HepG2 (cell line): ENCODE data around the gene NFX1. TPM values are rescaled to one million over a fixed set of nuclear protein-coding genes. Genes with fewer than 3 reads are reported as not detected.

ENCODE experiments used
- BRD4 ChIP-seq: sonication (generic); formaldehyde crosslinking; IDR thresholded peaks from 2 replicates; pipeline ENCODE4 v1.4.0; 2020; ENCODE audit warnings: missing genetic modification reagents
- FOXC1 ChIP-seq: sonication (generic); formaldehyde crosslinking; IDR thresholded peaks from 2 replicates; pipeline ENCODE4 v1.8.0; 2022; ENCODE audit warnings: mild to moderate bottlenecking, missing genetic modification reagents, borderline replicate concordance
- MAFG ChIP-seq: sonication (generic); formaldehyde crosslinking; IDR thresholded peaks from 2 replicates; pipeline ENCODE4 v1.5.1; 2020; ENCODE audit warnings: mild to moderate bottlenecking, missing genetic modification reagents
- RFXANK ChIP-seq: IDR thresholded peaks from 2 replicates; pipeline ENCODE4 v1.6.1; 2016
- TFE3 ChIP-seq: IDR thresholded peaks from 2 replicates; pipeline ENCODE4 v1.6.1; 2016
- UBTF ChIP-seq: sonication (generic); formaldehyde crosslinking; IDR thresholded peaks from 2 replicates; pipeline ENCODE4 v1.4.0; 2020; ENCODE audit warnings: mild to moderate bottlenecking, missing genetic modification reagents
- ZNF232 ChIP-seq: sonication (generic); formaldehyde crosslinking; IDR thresholded peaks from 2 replicates; pipeline ENCODE4 v1.4.0; 2020; ENCODE audit warnings: missing genetic modification reagents, borderline replicate concordance
- ZNF256 ChIP-seq: sonication (generic); formaldehyde crosslinking; conservative IDR thresholded peaks from 2 replicates; pipeline ENCODE4 v1.4.0; 2020; ENCODE audit warnings: missing genetic modification reagents
- ZNF781 ChIP-seq: sonication (generic); formaldehyde crosslinking; IDR thresholded peaks from 2 replicates; pipeline ENCODE4 v1.5.1; 2020; ENCODE audit warnings: borderline replicate concordance, mild to moderate bottlenecking, missing genetic modification reagents; ENCODE audit errors: not compliant biosample characterization
- ZNF878 ChIP-seq: sonication (generic); formaldehyde crosslinking; IDR thresholded peaks from 2 replicates; pipeline ENCODE4 v1.8.1; 2023; ENCODE audit warnings: mild to moderate bottlenecking, missing genetic modification reagents, moderate library complexity
- polyA plus RNA-seq, 8 experiments: library from polyadenylated mRNA; depleted of rRNA in 3 of 8; stranded (reverse) in 7 of 8; unstranded in 1 of 8; fragments of >200 nt; fragmentation: Illumina TruSeq in 4 of 8; extraction: Trizol in 4 of 8; gene quantifications; 2 replicates each; pipeline versions ENCODE4 v1.2.1 to v1.2.3, GENCODE V29; 2011 to 2016; ENCODE audit warnings: low read depth in 4 of 8, missing spikeins in 1 of 8, mixed read lengths in 1 of 8; ENCODE audit not compliant: insufficient read depth in 1 of 8
- total RNA-seq, 5 experiments: library from RNA; depleted of rRNA; stranded (reverse); fragments of >200 nt; fragmentation: Illumina TruSeq; extraction: Trizol; gene quantifications; 2 replicates each; pipeline ENCODE4 v1.2.3, GENCODE V29; 2016; ENCODE audit warnings: low read depth in 1 of 5
- TF ChIP-seq, protein P1 (sequence below): sonication (generic); formaldehyde crosslinking; IDR thresholded peaks from 2 replicates; pipeline ENCODE4 v1.4.0; 2020; ENCODE audit warnings: missing genetic modification reagents
- TF ChIP-seq, protein P2 (sequence below), 2 experiments: fragments of 450-650 bp in 1 of 2; sonication (generic) in 1 of 2; formaldehyde crosslinking in 1 of 2; IDR thresholded peaks; 2 replicates each; pipeline versions ENCODE4 v1.6.1 to v1.8.0; 2016 to 2022; ENCODE audit warnings: antibody characterized with exemption in 1 of 2, mild to moderate bottlenecking in 1 of 2, missing genetic modification reagents in 1 of 2

The NFX1 gene
- total and polyA plus RNA-seq, 2 of the 13 experiments (the other 11 are each of a cell fraction or from before 2014, with no cell fraction given), result 23.9 to 27.5 TPM

GRCh38 chr9:33264003-33264472 lies 26.3 kb upstream of the NFX1 start (continued):
- TF ChIP-seq TFE3 (no peak), ZNF781 (CRISPR knock-in tag) (no peak), UBTF (CRISPR knock-in tag) (0 out of 2 replicates have a peak, but pooled peaks have one; percentile 74), RFXANK (CRISPR knock-in tag) (no peak), ZNF232 (CRISPR knock-in tag) (0 out of 2 replicates have a peak, but pooled peaks have one; percentile 15), BRD4 (no peak), ZNF878 (CRISPR knock-in tag) (no peak), ZNF256 (CRISPR knock-in tag) (no peak; the same call in 1 of the 2 replicates), MAFG (CRISPR knock-in tag) (no peak), FOXC1 (CRISPR knock-in tag) (peak; percentile 35; the same call in 1 of the 2 replicates)
- TF ChIP-seq, protein P1, sequence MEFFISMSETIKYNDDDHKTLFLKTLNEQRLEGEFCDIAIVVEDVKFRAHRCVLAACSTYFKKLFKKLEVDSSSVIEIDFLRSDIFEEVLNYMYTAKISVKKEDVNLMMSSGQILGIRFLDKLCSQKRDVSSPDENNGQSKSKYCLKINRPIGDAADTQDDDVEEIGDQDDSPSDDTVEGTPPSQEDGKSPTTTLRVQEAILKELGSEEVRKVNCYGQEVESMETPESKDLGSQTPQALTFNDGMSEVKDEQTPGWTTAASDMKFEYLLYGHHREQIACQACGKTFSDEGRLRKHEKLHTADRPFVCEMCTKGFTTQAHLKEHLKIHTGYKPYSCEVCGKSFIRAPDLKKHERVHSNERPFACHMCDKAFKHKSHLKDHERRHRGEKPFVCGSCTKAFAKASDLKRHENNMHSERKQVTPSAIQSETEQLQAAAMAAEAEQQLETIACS (CRISPR knock-in tag), result 0 out of 2 replicates have a peak, but pooled peaks have one; percentile 28
- TF ChIP-seq, protein P2, sequence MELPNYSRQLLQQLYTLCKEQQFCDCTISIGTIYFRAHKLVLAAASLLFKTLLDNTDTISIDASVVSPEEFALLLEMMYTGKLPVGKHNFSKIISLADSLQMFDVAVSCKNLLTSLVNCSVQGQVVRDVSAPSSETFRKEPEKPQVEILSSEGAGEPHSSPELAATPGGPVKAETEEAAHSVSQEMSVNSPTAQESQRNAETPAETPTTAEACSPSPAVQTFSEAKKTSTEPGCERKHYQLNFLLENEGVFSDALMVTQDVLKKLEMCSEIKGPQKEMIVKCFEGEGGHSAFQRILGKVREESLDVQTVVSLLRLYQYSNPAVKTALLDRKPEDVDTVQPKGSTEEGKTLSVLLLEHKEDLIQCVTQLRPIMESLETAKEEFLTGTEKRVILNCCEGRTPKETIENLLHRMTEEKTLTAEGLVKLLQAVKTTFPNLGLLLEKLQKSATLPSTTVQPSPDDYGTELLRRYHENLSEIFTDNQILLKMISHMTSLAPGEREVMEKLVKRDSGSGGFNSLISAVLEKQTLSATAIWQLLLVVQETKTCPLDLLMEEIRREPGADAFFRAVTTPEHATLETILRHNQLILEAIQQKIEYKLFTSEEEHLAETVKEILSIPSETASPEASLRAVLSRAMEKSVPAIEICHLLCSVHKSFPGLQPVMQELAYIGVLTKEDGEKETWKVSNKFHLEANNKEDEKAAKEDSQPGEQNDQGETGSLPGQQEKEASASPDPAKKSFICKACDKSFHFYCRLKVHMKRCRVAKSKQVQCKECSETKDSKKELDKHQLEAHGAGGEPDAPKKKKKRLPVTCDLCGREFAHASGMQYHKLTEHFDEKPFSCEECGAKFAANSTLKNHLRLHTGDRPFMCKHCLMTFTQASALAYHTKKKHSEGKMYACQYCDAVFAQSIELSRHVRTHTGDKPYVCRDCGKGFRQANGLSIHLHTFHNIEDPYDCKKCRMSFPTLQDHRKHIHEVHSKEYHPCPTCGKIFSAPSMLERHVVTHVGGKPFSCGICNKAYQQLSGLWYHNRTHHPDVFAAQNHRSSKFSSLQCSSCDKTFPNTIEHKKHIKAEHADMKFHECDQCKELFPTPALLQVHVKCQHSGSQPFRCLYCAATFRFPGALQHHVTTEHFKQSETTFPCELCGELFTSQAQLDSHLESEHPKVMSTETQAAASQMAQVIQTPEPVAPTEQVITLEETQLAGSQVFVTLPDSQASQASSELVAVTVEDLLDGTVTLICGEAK (IDR thresholded peaks at IDR 0.05), result no peak
- TF ChIP-seq, protein P2 (CRISPR knock-in tag; IDR thresholded peaks at IDR 0.05), result 0 out of 2 replicates have a peak, but pooled peaks have one; percentile 44
